Keratinocyte (primary cell): ENCODE measurements around the gene CYP27A1.

ENCODE experiments used
- CTCF ChIP-seq, 3 experiments: IDR thresholded peaks in 1 of 3; conservative IDR thresholded peaks in 1 of 3; optimal IDR thresholded peaks in 1 of 3; 2 replicates in 2 of 3; 3 replicates in 1 of 3; pipeline versions ENCODE3 to v1.5.1; 2011; ENCODE audit warnings: low read length in 3 of 3, mild to moderate bottlenecking in 3 of 3, moderate library complexity in 2 of 3, control low read depth in 1 of 3, inconsistent platforms in 1 of 3; ENCODE audit not compliant: insufficient read depth in 2 of 3; ENCODE audit errors: extremely low read depth in 1 of 3
- EZH2 ChIP-seq: IDR thresholded peaks from one replicate; pipeline ENCODE4 v1.6.1; 2012; ENCODE audit warnings: inconsistent platforms, mild to moderate bottlenecking, low read length, moderate library complexity

- TF ChIP-seq CTCF (optimal IDR thresholded peaks at IDR 0.05 in 1 of 3, IDR thresholded peaks at IDR 0.05 in 1 of 3, conservative IDR thresholded peaks at IDR 0.05 in 1 of 3; ENCODE audit: extremely low read depth in 1 of 3, insufficient read depth in 2 of 3, low read length in 3 of 3) (no peak), EZH2 (no peak)
Observed at GRCh38 chr2:218746470-218746795, 35.5 kb upstream of the CYP27A1 start.
